22Rv1 (cell line): ENCODE results near the gene NDFIP2.

Source experiments
- ZFX ChIP-seq: fragments of 450-650 bp; IDR thresholded peaks from 2 replicates; pipeline ENCODE4 v1.6.1; 2017; ENCODE audit warnings: antibody characterized with exemption, borderline replicate concordance
- TF ChIP-seq, protein P1 (sequence below): fragments of 450-650 bp; IDR thresholded peaks from 2 replicates; pipeline ENCODE4 v1.5.1; 2017; ENCODE audit warnings: mild to moderate bottlenecking

DNA sequence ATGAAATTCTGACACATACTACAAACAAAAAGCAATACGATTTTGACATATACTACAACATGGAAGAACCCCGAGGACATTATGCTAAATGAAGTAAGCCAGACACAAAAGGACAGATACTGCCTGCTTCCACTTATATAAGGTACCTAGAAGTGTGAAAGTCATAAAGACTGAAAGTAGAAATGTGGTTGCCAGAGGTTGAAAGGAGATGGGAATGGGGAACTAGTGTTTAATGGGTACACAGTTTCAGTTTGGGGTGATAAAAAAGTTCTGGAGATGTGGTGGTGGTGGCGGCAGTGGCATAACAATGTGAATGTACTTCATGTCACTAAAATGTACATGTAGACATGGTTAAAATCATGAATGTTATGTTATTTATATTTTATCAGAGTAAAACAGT is 12.1 kb upstream of the NDFIP2 start:
- TF ChIP-seq, protein P1, sequence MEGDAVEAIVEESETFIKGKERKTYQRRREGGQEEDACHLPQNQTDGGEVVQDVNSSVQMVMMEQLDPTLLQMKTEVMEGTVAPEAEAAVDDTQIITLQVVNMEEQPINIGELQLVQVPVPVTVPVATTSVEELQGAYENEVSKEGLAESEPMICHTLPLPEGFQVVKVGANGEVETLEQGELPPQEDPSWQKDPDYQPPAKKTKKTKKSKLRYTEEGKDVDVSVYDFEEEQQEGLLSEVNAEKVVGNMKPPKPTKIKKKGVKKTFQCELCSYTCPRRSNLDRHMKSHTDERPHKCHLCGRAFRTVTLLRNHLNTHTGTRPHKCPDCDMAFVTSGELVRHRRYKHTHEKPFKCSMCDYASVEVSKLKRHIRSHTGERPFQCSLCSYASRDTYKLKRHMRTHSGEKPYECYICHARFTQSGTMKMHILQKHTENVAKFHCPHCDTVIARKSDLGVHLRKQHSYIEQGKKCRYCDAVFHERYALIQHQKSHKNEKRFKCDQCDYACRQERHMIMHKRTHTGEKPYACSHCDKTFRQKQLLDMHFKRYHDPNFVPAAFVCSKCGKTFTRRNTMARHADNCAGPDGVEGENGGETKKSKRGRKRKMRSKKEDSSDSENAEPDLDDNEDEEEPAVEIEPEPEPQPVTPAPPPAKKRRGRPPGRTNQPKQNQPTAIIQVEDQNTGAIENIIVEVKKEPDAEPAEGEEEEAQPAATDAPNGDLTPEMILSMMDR = no peak
- TF ChIP-seq ZFX = no peak
